H1 (cell line): Measurements from ENCODE around the gene CD180. TPM values are rescaled to one million over a fixed set of nuclear protein-coding genes. Genes with fewer than 3 reads are reported as not detected.

Experiments
- CTCF ChIA-PET: fragments of 300-600 bp; sonication (Branson Sonifier 250); formaldehyde crosslinking; loops from one replicate; lab custom pipeline; 2021; ENCODE audit not compliant: partially characterized antibody; lab: Charles Lee
- POLR2A ChIA-PET: fragments of 300-600 bp; sonication (Branson Sonifier 250); formaldehyde crosslinking; loops from one replicate; lab custom pipeline; 2021; ENCODE audit warnings: inconsistent platforms; ENCODE audit not compliant: partially characterized antibody; lab: Charles Lee
- DNase-seq, 2 experiments: peaks; one replicate each; pipeline versions ENCODE4 v3.0.0 to v3.0.0-alpha.2; 2010 to 2022; ENCODE audit warnings: low spot score in 2 of 2, low read depth in 1 of 2, mixed read lengths in 1 of 2
- FAIRE-seq: peaks from 2 replicates; lab custom pipeline; 2011; peaks lifted over from hg19 to GRCh38; lab: Jason Lieb, UNC
- H2AFZ ChIP-seq: 2 replicates; pipeline ENCODE4 v1.8.1; 2012; ENCODE audit warnings: low read length, inconsistent platforms
- H2AK5ac ChIP-seq: 2 replicates; pipeline ENCODE4 v1.6.1; 2013; ENCODE audit warnings: low read depth, low read length
- H2BK120ac ChIP-seq: replicated peaks from 2 replicates; pipeline ENCODE3; 2013; ENCODE audit warnings: low read depth, low read length, inconsistent platforms
- H2BK12ac ChIP-seq: 2 replicates; pipeline ENCODE4 v1.6.1; 2013; ENCODE audit warnings: low read depth, low read length
- H2BK15ac ChIP-seq: 2 replicates; pipeline ENCODE4 v1.6.1; 2013; ENCODE audit warnings: low read length
- H2BK20ac ChIP-seq: 2 replicates; pipeline ENCODE4 v1.6.1; 2013; ENCODE audit warnings: low read length
- H2BK5ac ChIP-seq: 2 replicates; pipeline ENCODE4 v1.6.1; 2013; ENCODE audit warnings: low read depth, low read length
- H3K14ac ChIP-seq: 2 replicates; pipeline ENCODE4 v1.6.1; 2013; ENCODE audit warnings: inconsistent platforms; ENCODE audit not compliant: insufficient read length
- H3K18ac ChIP-seq: 2 replicates; pipeline ENCODE4 v1.6.1; 2013; ENCODE audit warnings: low read length; ENCODE audit errors: extremely low read depth
- H3K23ac ChIP-seq: 2 replicates; pipeline ENCODE4 v1.6.1; 2013; ENCODE audit warnings: inconsistent platforms; ENCODE audit not compliant: insufficient read length
- H3K23me2 ChIP-seq: 2 replicates; pipeline ENCODE4 v1.6.1; 2013; ENCODE audit warnings: low read depth, low read length
- H3K27ac ChIP-seq: 2 replicates; pipeline ENCODE4 v1.6.1; 2011; ENCODE audit warnings: low read depth, low read length, inconsistent platforms
- H3K27me3 ChIP-seq, 4 experiments: replicated peaks in 1 of 4; 1 replicate in 1 of 4; 2 replicates in 3 of 4; pipeline versions ENCODE4 v1.6.1 to v1.8.1; 2011 to 2013; ENCODE audit warnings: low read length in 3 of 4, mild to moderate bottlenecking in 3 of 4, inconsistent platforms in 2 of 4, mixed read lengths in 2 of 4, moderate library complexity in 1 of 4; ENCODE audit not compliant: control insufficient read depth in 3 of 4, insufficient read depth in 3 of 4; ENCODE audit errors: extremely low read depth in 1 of 4
- H3K36me3 ChIP-seq, 4 experiments: 2 replicates each; pipeline versions ENCODE4 v1.6.1 to v1.8.1; 2011 to 2013; ENCODE audit warnings: mild to moderate bottlenecking in 4 of 4, low read length in 3 of 4, moderate library complexity in 2 of 4, control low read depth in 1 of 4, inconsistent platforms in 1 of 4; ENCODE audit not compliant: insufficient read depth in 4 of 4, control insufficient read depth in 2 of 4
- H3K4ac ChIP-seq: replicated peaks from 2 replicates; pipeline ENCODE3; 2013; ENCODE audit warnings: low read length, low read depth, mixed read lengths, inconsistent platforms; ENCODE audit not compliant: insufficient read length
- H3K4me1 ChIP-seq, 4 experiments: replicated peaks in 1 of 4; 1 replicate in 1 of 4; 2 replicates in 3 of 4; pipeline versions ENCODE4 v1.6.1 to v1.8.1; 2011 to 2013; ENCODE audit warnings: low read length in 3 of 4, inconsistent platforms in 2 of 4, mixed read lengths in 1 of 4; ENCODE audit not compliant: insufficient read depth in 4 of 4, control insufficient read depth in 3 of 4
- H3K4me2 ChIP-seq, 2 experiments: 2 replicates each; pipeline versions ENCODE4 v1.6.1 to v1.8.1; 2011 to 2013; ENCODE audit warnings: low read depth in 2 of 2, low read length in 2 of 2, control low read depth in 1 of 2, inconsistent platforms in 1 of 2, mild to moderate bottlenecking in 1 of 2; ENCODE audit not compliant: insufficient read depth in 1 of 2
- H3K4me3 ChIP-seq, 4 experiments: fragments of 200-600, 300-600 bp in 1 of 4; sonication (generic), shearing (Covaris generic), sonication (Bioruptor Twin) in 1 of 4; 2 replicates each; pipeline versions ENCODE4 v1.5.1 to v1.8.1; 2011 to 2016; ENCODE audit warnings: low read length in 4 of 4, low read depth in 3 of 4, control low read depth in 2 of 4, inconsistent platforms in 2 of 4, mild to moderate bottlenecking in 2 of 4, mixed read lengths in 1 of 4, moderate library complexity in 1 of 4; ENCODE audit not compliant: insufficient read depth in 2 of 4; ENCODE audit errors: extremely low read depth in 1 of 4
- H3K56ac ChIP-seq: replicated peaks from 2 replicates; pipeline ENCODE3; 2013; ENCODE audit warnings: low read depth, mild to moderate bottlenecking, mixed read lengths, low read length, inconsistent platforms; ENCODE audit not compliant: insufficient read length
- H3K79me1 ChIP-seq: 2 replicates; pipeline ENCODE4 v1.6.1; 2013; ENCODE audit warnings: low read depth, low read length, control low read depth
- H3K79me2 ChIP-seq, 2 experiments: 2 replicates each; pipeline versions ENCODE4 v1.6.1 to v1.8.1; 2012 to 2013; ENCODE audit warnings: low read length in 2 of 2, mild to moderate bottlenecking in 2 of 2, inconsistent platforms in 1 of 2; ENCODE audit not compliant: insufficient read depth in 2 of 2, control insufficient read depth in 1 of 2
- H3K9ac ChIP-seq, 4 experiments: replicated peaks in 1 of 4; 1 replicate in 1 of 4; 2 replicates in 3 of 4; pipeline versions ENCODE4 v1.6.1 to v1.8.1; 2011 to 2013; ENCODE audit warnings: low read depth in 3 of 4, low read length in 3 of 4, control low read depth in 2 of 4, mild to moderate bottlenecking in 2 of 4, moderate library complexity in 2 of 4, inconsistent platforms in 1 of 4; ENCODE audit errors: extremely low read depth in 1 of 4
- H3K9me3 ChIP-seq, 2 experiments: 2 replicates each; pipeline versions ENCODE4 v1.6.1 to v1.8.1; 2012 to 2013; ENCODE audit warnings: mild to moderate bottlenecking in 2 of 2, moderate library complexity in 2 of 2, control low read depth in 1 of 2, inconsistent platforms in 1 of 2, low read depth in 1 of 2, low read length in 1 of 2, mixed read lengths in 1 of 2; ENCODE audit not compliant: insufficient read depth in 2 of 2
- H4K20me1 ChIP-seq, 2 experiments: replicated peaks in 1 of 2; 2 replicates each; pipeline versions ENCODE3 to v1.8.1; 2011 to 2013; ENCODE audit warnings: inconsistent platforms in 2 of 2, low read length in 2 of 2, mild to moderate bottlenecking in 1 of 2; ENCODE audit not compliant: insufficient read depth in 2 of 2, control insufficient read depth in 1 of 2
- H4K5ac ChIP-seq: 2 replicates; pipeline ENCODE4 v1.6.1; 2013; ENCODE audit warnings: low read length, low read depth, mixed read lengths, inconsistent platforms; ENCODE audit not compliant: insufficient read length
- H4K8ac ChIP-seq: 2 replicates; pipeline ENCODE4 v1.8.0; 2013; ENCODE audit warnings: mild to moderate bottlenecking, moderate library complexity, low read length, inconsistent platforms; ENCODE audit not compliant: insufficient read depth; ENCODE audit errors: extremely low read depth
- H4K91ac ChIP-seq: replicated peaks from 2 replicates; pipeline ENCODE3; 2013; ENCODE audit warnings: low read length, mixed read lengths, inconsistent platforms; ENCODE audit not compliant: insufficient read length
- ASH2L ChIP-seq: fragments of 200-600, 300-600 bp; sonication (generic); IDR thresholded peaks from one replicate; pipeline ENCODE4 v1.7.1; 2017; ENCODE audit warnings: low read length
- GABPA ChIP-seq: IDR thresholded peaks from 2 replicates; pipeline ENCODE4 v1.6.1; 2011; ENCODE audit warnings: mild to moderate bottlenecking, low read length, moderate library complexity, borderline replicate concordance; ENCODE audit not compliant: insufficient read depth
- WGBS, 2 experiments: shearing (Covaris generic) in 1 of 2; methylation state at CpG; one replicate each; pipeline versions ENCODE4 v1.1.6 to v1.1.7; 2013 to 2015; ENCODE audit warnings: low lambda C conversion rate in 2 of 2, mixed read lengths in 2 of 2, inconsistent platforms in 1 of 2, low coverage in 1 of 2, missing lambda C conversion rate in 1 of 2; ENCODE audit not compliant: insufficient replicate concordance in 2 of 2, insufficient coverage in 1 of 2, insufficient read length in 1 of 2; ENCODE audit errors: extremely low coverage in 1 of 2, missing lambda C conversion rate in 1 of 2; 5-methylcytosine and 5-hydroxymethylcytosine counted together
- polyA plus RNA-seq, 7 experiments: library from polyadenylated mRNA; depleted of rRNA in 3 of 7; stranded (reverse) in 5 of 7; unstranded in 2 of 7; fragments of >200 nt in 5 of 7; fragments of 200-250 nt in 2 of 7; gene quantifications; 1 replicate in 5 of 7; 2 replicates in 1 of 7; 4 replicates in 1 of 7; pipeline versions ENCODE4 v1.2.1 to v1.2.3, GENCODE V29; 2011 to 2013; ENCODE audit warnings: missing spikeins in 2 of 7, mixed read lengths in 2 of 7
- total RNA-seq: library from RNA; stranded (reverse); fragmentation: NEBNext Ultra II Directional; extraction: Animal tissue kit (Norgen Biotek cat#: 25700); gene quantifications from 2 replicates; pipeline ENCODE4 v1.2.1, GENCODE V29; 2021

CD180 gene
- total and polyA plus RNA-seq, 2 of the 8 experiments (the other 6 are each of a cell fraction or from before 2014, with no cell fraction given), result not detected

- WGBS, 2 experiments, result 97% methylated on average over 3 of the region's 3 CpGs; no CpG with 5 or more reads in 1 of the 2 experiments
- H3K9me3 ChIP-seq, result no peaks in the 10 kb centered on the region
- ChIA-PET POLR2A (no interaction called here), CTCF (interaction anchor here (1.9 to 3.0 kb wide), 3 partner anchors 9 to 45 kb away, joined by 5 to 13 read pairs (median 11); no protein-coding TSS in a partner anchor)
- H3K56ac ChIP-seq, result no peak overlapping the region
- H2AFZ ChIP-seq, result no peak overlapping the region
- no peak overlapping the region for H4K5ac ChIP-seq
- DNase-seq (no peak), FAIRE-seq (no peak)
- H3K23me2 ChIP-seq, result no peaks in the 10 kb centered on the region
- H4K20me1 ChIP-seq, result no peaks in the 10 kb centered on the region
- H3K14ac ChIP-seq, result no peak overlapping the region
- H3K27ac ChIP-seq, result no peak overlapping the region
- H3K79me1 ChIP-seq, result no peaks in the 10 kb centered on the region
- no peak overlapping the region for H2BK12ac ChIP-seq
- H3K18ac ChIP-seq, result no peak overlapping the region
- no peak overlapping the region for H3K4ac ChIP-seq
- no peak overlapping the region for H2BK5ac ChIP-seq
- no peak overlapping the region for H2BK120ac ChIP-seq
- H3K36me3 ChIP-seq, result no peaks in the 10 kb centered on the region
- H2AK5ac ChIP-seq, result no peak overlapping the region
- TF ChIP-seq GABPA (no peak), ASH2L (no peak)
- no peak overlapping the region for H3K4me2 ChIP-seq
- H4K8ac ChIP-seq, result no peak overlapping the region
- H2BK20ac ChIP-seq, result no peak overlapping the region
- H3K23ac ChIP-seq, result no peak overlapping the region
- H3K79me2 ChIP-seq, result no peaks in the 10 kb centered on the region
- H2BK15ac ChIP-seq, result no peak overlapping the region
- no peak overlapping the region for H3K4me3 ChIP-seq
- no peaks in the 10 kb centered on the region; a peak in 1 of 7 replicates for H3K4me1 ChIP-seq
- no peaks in the 10 kb centered on the region for H3K27me3 ChIP-seq
- no peak overlapping the region for H4K91ac ChIP-seq
- no peak overlapping the region for H3K9ac ChIP-seq
Measured at GRCh38 chr5:67160272-67160671, 36.3 kb downstream of the CD180 start.
